Endometrial microvascular endothelial cells (primary cell): ENCODE data around the gene PRDX5. TPM values are rescaled to one million over a fixed set of nuclear protein-coding genes. Genes with fewer than 3 reads are reported as not detected.

Experiments
- in situ Hi-C: cut with HindIII; loops from 2 replicates; pipeline ENCODE4 v1.10.0; 2017; ENCODE audit warnings: low sequenced_read_pairs, low pct_unique_long_range_greater_than_20kb; ENCODE audit errors: inconsistent ontology term
- total RNA-seq: library from RNA; depleted of rRNA; stranded (reverse); fragments of >200 nt; gene quantifications from one replicate; pipeline ENCODE4 v1.2.3, GENCODE V29; 2015; ENCODE audit errors: inconsistent ontology term

PRDX5 gene
- total RNA-seq, 1 donor from 2014 or later: 225 TPM

DNA sequence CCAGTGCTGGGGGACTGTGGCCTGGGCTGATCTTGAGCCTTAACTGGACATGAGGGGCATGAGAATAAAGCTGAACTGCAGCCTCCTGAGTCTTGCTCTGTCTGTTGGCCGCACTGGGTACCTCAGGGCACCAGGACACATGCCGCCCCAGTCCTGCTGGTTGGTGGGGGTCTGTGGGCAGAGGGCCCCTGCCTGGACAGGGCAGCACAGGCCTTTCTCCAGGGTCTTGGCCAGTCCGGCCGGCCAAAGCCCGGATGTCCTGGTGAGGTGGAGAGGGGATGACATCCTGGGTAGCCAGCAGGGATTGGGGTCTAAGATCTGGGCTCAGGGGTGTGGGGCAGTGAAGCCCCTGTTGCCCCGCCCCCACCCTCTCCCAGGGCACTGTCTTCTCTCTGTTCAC lies 39.5 kb downstream of the PRDX5 start:
- in situ Hi-C loops: no loop called here

GRCh38 chr11:64357904-64358535 lies 40.1 kb downstream of the PRDX5 start:
- in situ Hi-C loops: no loop called here

DNA sequence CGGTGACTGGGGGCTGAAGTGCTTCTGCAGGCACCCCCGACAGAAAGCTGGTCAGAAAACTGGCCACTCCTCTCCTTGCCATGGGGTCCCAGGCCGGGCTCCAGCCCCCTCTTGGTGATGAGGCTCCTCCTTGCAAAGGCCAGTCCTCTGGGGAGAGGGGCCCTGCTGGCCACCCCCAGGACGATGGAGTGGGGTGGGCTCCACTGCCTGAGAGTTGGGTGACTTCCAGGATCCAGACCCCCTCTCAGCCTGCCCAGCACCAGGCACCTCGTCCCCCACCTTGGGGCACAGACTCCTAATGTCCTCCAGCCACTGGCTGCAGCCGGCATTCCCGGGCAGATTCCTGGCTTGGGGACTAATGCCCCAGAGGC lies 40.6 kb downstream of the PRDX5 start:
- in situ Hi-C loops: no loop called here

DNA sequence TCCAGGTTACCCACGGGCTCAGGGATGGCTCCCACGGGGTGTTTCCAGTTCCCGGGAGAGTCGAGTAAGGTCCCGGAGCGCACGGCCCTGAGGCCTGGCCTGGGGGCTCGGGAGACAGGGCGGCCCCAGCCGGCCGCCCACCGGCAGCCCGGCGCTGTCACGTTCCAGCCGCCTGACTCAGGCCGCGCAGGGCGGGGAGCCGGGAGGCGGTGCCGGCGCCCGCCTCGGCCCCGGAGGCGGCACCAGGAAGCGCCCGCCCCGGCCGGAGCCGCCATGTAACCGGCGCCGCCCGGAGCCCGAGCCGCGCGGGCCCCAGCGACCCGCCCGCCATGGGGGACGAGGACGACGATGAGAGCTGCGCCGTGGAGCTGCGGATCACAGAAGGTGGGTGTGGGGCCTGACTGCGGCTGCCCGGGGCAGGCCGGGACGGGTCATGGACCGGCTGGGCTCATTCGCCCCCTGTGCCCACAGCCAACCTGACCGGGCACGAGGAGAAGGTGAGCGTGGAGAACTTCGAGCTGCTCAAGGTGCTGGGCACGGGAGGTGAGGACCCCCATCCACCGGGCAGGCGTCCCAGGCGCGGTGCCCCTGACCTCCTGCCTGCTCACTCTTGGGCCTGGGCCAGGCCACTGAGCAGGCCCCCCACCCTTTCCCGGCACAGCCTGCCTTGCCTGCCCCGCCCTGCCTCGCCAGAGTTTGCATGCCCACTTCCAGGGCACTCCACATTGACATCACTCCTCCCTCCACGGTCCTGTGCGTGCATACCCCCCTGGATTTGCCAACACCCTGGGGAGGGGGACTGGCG lies 41.2 kb downstream of the PRDX5 start, which contains the start of gene RPS6KA4:
RPS6KA4 (plus strand) TSS at position 256 of the 805 bp plus-strand sequence; CDS start at position 330, 74 bp downstream.
- in situ Hi-C loops: no loop called here

- in situ Hi-C loops: no loop called here
Observed at GRCh38 chr11:64359712-64360445, 42.0 kb downstream of the PRDX5 start.

- in situ Hi-C loops: no loop called here
Observed at GRCh38 chr11:64360448-64360921, 42.6 kb downstream of the PRDX5 start.

DNA sequence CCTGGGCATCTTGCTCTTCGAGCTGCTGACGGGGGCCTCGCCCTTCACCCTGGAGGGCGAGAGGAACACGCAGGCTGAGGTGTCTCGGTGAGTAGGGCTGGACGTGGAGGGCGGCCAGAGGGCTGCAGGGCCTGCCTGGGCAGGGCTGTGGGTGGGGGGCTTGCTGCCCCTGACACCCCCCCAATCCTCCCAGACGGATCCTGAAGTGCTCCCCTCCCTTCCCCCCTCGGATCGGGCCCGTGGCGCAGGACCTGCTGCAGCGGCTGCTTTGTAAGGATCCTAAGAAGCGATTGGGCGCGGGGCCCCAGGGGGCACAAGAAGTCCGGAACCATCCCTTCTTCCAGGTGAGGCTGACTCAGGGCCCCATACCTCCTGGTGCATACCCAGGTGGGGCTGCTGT lies 43.7 kb downstream of the PRDX5 start:
- in situ Hi-C loops: no loop called here

GRCh38 chr11:64362339-64362738 lies 44.4 kb downstream of the PRDX5 start:
- in situ Hi-C loops: no loop called here

- in situ Hi-C loops: no loop called here
Observed at GRCh38 chr11:64364435-64364834, 46.5 kb downstream of the PRDX5 start.

DNA sequence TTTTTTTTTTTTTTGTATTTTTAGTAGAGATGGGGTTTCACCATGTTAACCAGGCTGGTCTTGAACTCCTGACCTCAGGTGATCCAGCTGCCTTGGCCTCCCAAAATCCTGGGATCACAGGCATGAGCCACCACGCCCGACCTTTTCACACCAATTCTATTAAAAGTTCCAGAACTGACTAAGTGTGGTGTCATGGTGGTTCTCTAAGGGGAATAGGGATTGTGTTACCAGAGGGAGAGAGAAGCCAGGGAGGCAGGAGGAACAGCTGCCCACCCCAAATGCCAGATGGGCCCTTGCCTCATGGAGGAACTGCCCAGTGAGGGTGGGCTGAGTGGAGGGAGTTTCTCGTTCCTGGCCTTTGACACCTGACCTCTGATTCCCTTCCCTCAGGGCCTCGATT lies 47.0 kb downstream of the PRDX5 start:
- in situ Hi-C loops: no loop called here

GRCh38 chr11:64366751-64367150 lies 48.8 kb downstream of the PRDX5 start:
- in situ Hi-C loops: no loop called here

- in situ Hi-C loops: no loop called here
Observed at GRCh38 chr11:64367931-64368672, 50.2 kb downstream of the PRDX5 start.

- in situ Hi-C loops: no loop called here
Observed at GRCh38 chr11:64368673-64369074, 50.8 kb downstream of the PRDX5 start.

DNA sequence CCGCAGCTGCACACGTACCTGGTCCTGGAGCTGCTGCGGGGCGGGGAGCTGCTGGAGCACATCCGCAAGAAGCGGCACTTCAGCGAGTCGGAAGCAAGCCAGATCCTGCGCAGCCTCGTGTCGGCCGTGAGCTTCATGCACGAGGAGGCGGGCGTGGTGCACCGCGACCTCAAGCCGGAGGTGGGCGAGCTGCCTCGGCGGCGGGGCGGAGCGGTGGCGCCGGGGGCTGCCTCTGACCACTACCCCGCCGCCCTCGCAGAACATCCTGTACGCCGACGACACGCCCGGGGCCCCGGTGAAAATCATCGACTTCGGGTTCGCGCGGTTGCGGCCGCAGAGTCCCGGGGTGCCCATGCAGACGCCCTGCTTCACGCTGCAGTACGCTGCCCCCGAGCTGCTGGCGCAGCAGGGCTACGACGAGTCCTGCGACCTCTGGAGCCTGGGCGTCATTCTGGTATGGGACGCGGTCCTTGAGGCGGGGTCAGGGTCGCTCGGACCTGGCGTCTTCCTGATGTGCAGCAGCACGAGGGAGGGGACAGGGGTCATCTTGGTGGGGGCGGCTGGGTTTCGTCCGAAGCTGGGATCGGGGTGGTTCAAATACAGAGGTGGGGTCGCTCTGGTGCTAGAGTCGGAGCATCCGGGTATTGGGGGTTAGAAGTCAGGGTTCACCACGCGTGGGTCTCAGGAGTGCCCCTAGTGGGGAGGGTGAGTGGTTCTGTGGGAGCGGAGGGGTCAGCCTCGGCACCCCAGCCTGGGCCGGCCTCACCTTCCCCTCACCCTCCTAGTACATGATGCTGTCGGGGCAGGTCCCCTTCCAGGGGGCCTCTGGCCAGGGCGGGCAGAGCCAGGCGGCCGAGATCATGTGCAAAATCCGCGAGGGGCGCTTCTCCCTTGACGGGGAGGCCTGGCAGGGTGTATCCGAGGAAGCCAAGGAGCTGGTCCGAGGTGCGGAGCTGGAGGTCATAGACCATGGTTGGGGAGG lies 51.8 kb downstream of the PRDX5 start:
- in situ Hi-C loops: no loop called here

- in situ Hi-C loops: no loop called here
Observed at GRCh38 chr11:64371201-64371600, 53.3 kb downstream of the PRDX5 start.
